ENCODE measurements around the gene CTSV. TPM values are rescaled to one million over a fixed set of nuclear protein-coding genes. Genes with fewer than 3 reads are reported as not detected.
"Not testable (repeated sequence)": the region's sequence is repeated elsewhere in the genome, so short reads cannot be mapped to it uniquely, and the experiment has no call there.

CTSV gene
- total RNA-seq, 1 experiment from 2014 or later, result 12.2 TPM

- no peak for DNase-seq (ENCODE audit: low read depth)
Observed at GRCh38 chr9:97045300-97045699, 6.4 kb upstream of the CTSV start.

- no peak for DNase-seq (ENCODE audit: low read depth)
Observed at GRCh38 chr9:97041898-97042297, 3.0 kb upstream of the CTSV start.

GRCh38 chr9:97039514-97039860, 545 bp upstream of the CTSV start:
- DNase-seq (ENCODE audit: low read depth), result peak; percentile 41

GRCh38 chr9:97023505-97023904, 15.4 kb downstream of the CTSV start:
- DNase-seq (ENCODE audit: low read depth), result not testable (repeated sequence)

GRCh38 chr9:97013151-97014132, 25.5 kb downstream of the CTSV start:
- DNase-seq (ENCODE audit: low read depth), result peak; percentile 67

GRCh38 chr9:97012617-97013016, 26.3 kb downstream of the CTSV start:
- DNase-seq (ENCODE audit: low read depth), result peak; percentile 8

- DNase-seq (ENCODE audit: low read depth), result not testable (repeated sequence)
Observed at GRCh38 chr9:97002195-97002594, 36.7 kb downstream of the CTSV start.

- DNase-seq (ENCODE audit: low read depth), result not testable (repeated sequence)
Observed at GRCh38 chr9:97001338-97001737, 37.6 kb downstream of the CTSV start.

GRCh38 chr9:97000139-97000787, 38.7 kb downstream of the CTSV start:
- DNase-seq (ENCODE audit: low read depth), result not testable (repeated sequence)

GRCh38 chr9:96999733-97000132, 39.2 kb downstream of the CTSV start:
- DNase-seq (ENCODE audit: low read depth), result peak; percentile 9

- DNase-seq (ENCODE audit: low read depth), result not testable (repeated sequence)
Observed at GRCh38 chr9:96997009-96997701, 41.8 kb downstream of the CTSV start.

GRCh38 chr9:96994531-96995016, 44.4 kb downstream of the CTSV start:
- not testable (repeated sequence) for DNase-seq (ENCODE audit: low read depth)

GRCh38 chr9:96992303-96992702, 46.6 kb downstream of the CTSV start:
- DNase-seq (ENCODE audit: low read depth), result not testable (repeated sequence)

- not testable (repeated sequence) for DNase-seq (ENCODE audit: low read depth)
Observed at GRCh38 chr9:96989747-96990318, 49.1 kb downstream of the CTSV start.

GRCh38 chr9:96984887-96985286, 54.1 kb downstream of the CTSV start:
- not testable (repeated sequence) for DNase-seq (ENCODE audit: low read depth)

GRCh38 chr9:96984139-96984538, 54.8 kb downstream of the CTSV start:
- DNase-seq (ENCODE audit: low read depth), result not testable (repeated sequence)

GRCh38 chr9:96983496-96984122, 55.3 kb downstream of the CTSV start:
- not testable (repeated sequence) for DNase-seq (ENCODE audit: low read depth)
